ENCODE data around the gene IPO7. TPM values are rescaled to one million over a fixed set of nuclear protein-coding genes. Genes with fewer than 3 reads are reported as not detected.

Gene IPO7
- total RNA-seq, 1 experiment from 2014 or later, result 126 TPM

- H2AFZ ChIP-seq, result 0 out of 2 replicates have a peak overlapping the region, but pooled peaks have one; percentile 40
- TSS peak; percentile 79 for BruUV-seq (replicated peaks)
- H3K79me2 ChIP-seq (ENCODE audit: low read depth), result peaks cover 50% of the 10 kb centered on the region
Observed at GRCh38 chr11:9461063-9461759, 76.8 kb downstream of the IPO7 start.

GRCh38 chr11:9461760-9462134 lies 77.3 kb downstream of the IPO7 start:
- H3K9me3 ChIP-seq (ENCODE audit: insufficient read depth, low read depth), result no peaks in the 10 kb centered on the region
- 0 out of 2 replicates have a peak overlapping the region, but pooled peaks have one; percentile 40 for H2AFZ ChIP-seq
- peaks cover 22% of the 10 kb centered on the region for H3K4me1 ChIP-seq (replicated peaks; ENCODE audit: insufficient read depth)
- TF ChIP-seq CTCF (conservative IDR thresholded peaks at IDR 0.05) (no peak), EZH2 (IDR thresholded peaks at IDR 0.05; ENCODE audit: low read depth) (no peak)
- peaks cover 50% of the 10 kb centered on the region for H3K79me2 ChIP-seq (ENCODE audit: low read depth)
- DNase-seq, result no peak
- intact Hi-C loops (cut with micrococcal nuclease; ENCODE audit: unreplicated experiment), result loop anchor here (2.0 kb wide), 2 partner anchors 107 to 151 kb away; no protein-coding TSS in a partner anchor
- peaks cover 14% of the 10 kb centered on the region for H3F3A ChIP-seq (ENCODE audit: insufficient read depth, low read depth)
- ChIA-PET POLR2A (ENCODE audit: unreplicated experiment) (interaction anchor here (0.9 to 1.1 kb wide), 2 partner anchors 112 to 151 kb away, joined by 6 to 7 read pairs; partner anchors contain the start of gene WEE1), CTCF (no interaction called here)
- H4K20me1 ChIP-seq (ENCODE audit: insufficient read depth), result no peaks in the 10 kb centered on the region
- no peaks in the 10 kb centered on the region for H3K27me3 ChIP-seq (ENCODE audit: insufficient read depth, low read depth)
- H3K9me2 ChIP-seq (ENCODE audit: insufficient read depth), result no peaks in the 10 kb centered on the region
- peak overlapping the region; percentile 86 for H3K4me3 ChIP-seq
- peak overlapping the region; percentile 96 for H3K27ac ChIP-seq
- BruUV-seq (replicated peaks), result no TSS peak
- H3K4me2 ChIP-seq, result peak overlapping the region; percentile 98
- no peaks in the 10 kb centered on the region for H3K36me3 ChIP-seq (ENCODE audit: low read depth)

More at GRCh38 chr11:9461063-9461759, 76.8 kb downstream of the IPO7 start:
- no peak for TF ChIP-seq EZH2 (IDR thresholded peaks at IDR 0.05; ENCODE audit: low read depth)
- no peak for TF ChIP-seq CTCF (conservative IDR thresholded peaks at IDR 0.05)
- Histone ChIP-seq H3K9me3 (ENCODE audit: insufficient read depth, low read depth) (no peaks in the 10 kb centered on the region), H3K9me2 (ENCODE audit: insufficient read depth) (no peaks in the 10 kb centered on the region), H3K4me2 (peak overlapping the region; percentile 98), H3K27ac (peak overlapping the region; percentile 96), H3K4me1 (replicated peaks; ENCODE audit: insufficient read depth) (peaks cover 22% of the 10 kb centered on the region), H3K4me3 (peak overlapping the region; percentile 86), H3K36me3 (ENCODE audit: low read depth) (no peaks in the 10 kb centered on the region), H3K27me3 (ENCODE audit: insufficient read depth, low read depth) (no peaks in the 10 kb centered on the region), H4K20me1 (ENCODE audit: insufficient read depth) (no peaks in the 10 kb centered on the region), H3F3A (ENCODE audit: insufficient read depth, low read depth) (peaks cover 14% of the 10 kb centered on the region)
- DNase-seq, result peak; percentile 71 to 76
- ChIA-PET POLR2A (ENCODE audit: unreplicated experiment) (interaction anchor here (0.6 to 1.2 kb wide), 5 partner anchors 108 to 161 kb away, joined by 3 to 14 read pairs (median 5); partner anchors contain the start of gene WEE1), CTCF (interaction anchor here (0.6 kb wide), 1 partner anchor 864 kb away, joined by 3 read pairs; no protein-coding TSS in a partner anchor)
- intact Hi-C loops (cut with micrococcal nuclease; ENCODE audit: unreplicated experiment), result loop anchor here (2.0 kb wide), 2 partner anchors 108 to 152 kb away; no protein-coding TSS in a partner anchor

GRCh38 chr11:9462172-9462799 lies 77.8 kb downstream of the IPO7 start:
- peak overlapping the region; percentile 86 for H3K4me3 ChIP-seq
- H4K20me1 ChIP-seq (ENCODE audit: insufficient read depth), result no peaks in the 10 kb centered on the region
- no peaks in the 10 kb centered on the region for H3K36me3 ChIP-seq (ENCODE audit: low read depth)
- intact Hi-C loops (cut with micrococcal nuclease; ENCODE audit: unreplicated experiment), result no loop called here
- H2AFZ ChIP-seq, result no peak overlapping the region
- BruUV-seq (replicated peaks), result no TSS peak
- CTCF ChIA-PET, result interaction anchor here (0.6 kb wide), 1 partner anchor 292 kb away, joined by 3 read pairs; no protein-coding TSS in a partner anchor
- peaks cover 50% of the 10 kb centered on the region for H3K79me2 ChIP-seq (ENCODE audit: low read depth)
- POLR2A ChIA-PET (ENCODE audit: unreplicated experiment), result interaction anchor here (0.6 to 0.9 kb wide), 2 partner anchors 103 to 151 kb away, joined by 6 to 9 read pairs; no protein-coding TSS in a partner anchor
- H3K4me1 ChIP-seq (replicated peaks; ENCODE audit: insufficient read depth), result peaks cover 22% of the 10 kb centered on the region
- TF ChIP-seq CTCF (conservative IDR thresholded peaks at IDR 0.05) (no peak), EZH2 (IDR thresholded peaks at IDR 0.05; ENCODE audit: low read depth) (no peak)
- peak overlapping the region; percentile 98 for H3K4me2 ChIP-seq
- DNase-seq, result peak in 1 of 2 experiments; percentile 39
- peaks cover 14% of the 10 kb centered on the region for H3F3A ChIP-seq (ENCODE audit: insufficient read depth, low read depth)
- no peaks in the 10 kb centered on the region for H3K9me3 ChIP-seq (ENCODE audit: insufficient read depth, low read depth)
- H3K27ac ChIP-seq, result peak overlapping the region; percentile 96
- H3K9me2 ChIP-seq (ENCODE audit: insufficient read depth), result no peaks in the 10 kb centered on the region
- no peaks in the 10 kb centered on the region for H3K27me3 ChIP-seq (ENCODE audit: insufficient read depth, low read depth)
